Sigmoid colon (tissue), 4 donors: ENCODE results near the gene SSR4.

ENCODE experiments used
- CTCF ChIP-seq, 4 experiments: fragments of 450-650 bp in 3 of 4; fragments of 200-600 bp in 1 of 4; IDR thresholded peaks; one replicate each; pipeline ENCODE4 v1.5.1; 2016 to 2019; ENCODE audit warnings: antibody characterized with exemption in 4 of 4, mild to moderate bottlenecking in 3 of 4, moderate library complexity in 2 of 4
- EP300 ChIP-seq, 4 donors: sonication (generic); formaldehyde crosslinking; IDR thresholded peaks; one replicate each; pipeline ENCODE4 v1.6.1; 2017; ENCODE audit warnings: antibody characterized with exemption in 4 of 4

GRCh38 chrX:153804621-153805020, 10.2 kb downstream of the SSR4 start:
- TF ChIP-seq CTCF (IDR thresholded peaks at IDR 0.05), result no peak
- TF ChIP-seq EP300 (IDR thresholded peaks at IDR 0.05), result no peak
